H1 (cell line): Measurements from ENCODE around the gene CDS2. TPM values are rescaled to one million over a fixed set of nuclear protein-coding genes. Genes with fewer than 3 reads are reported as not detected.
A peak's percentile ranks its signal among the peaks of the same experiment; 100 is the strongest.

Experiments
- EGR1 ChIP-seq: IDR thresholded peaks from 2 replicates; pipeline ENCODE4 v1.6.1; 2011; ENCODE audit warnings: low read depth, low read length, borderline replicate concordance
- GTF2F1 ChIP-seq: IDR thresholded peaks from 2 replicates; pipeline ENCODE4 v1.6.1; 2012; ENCODE audit warnings: low read depth, low read length, improper control_type of control experiment, borderline replicate concordance
- POLR2A ChIP-seq, 2 experiments: IDR thresholded peaks; 1 replicate in 1 of 2; 2 replicates in 1 of 2; pipeline ENCODE4 v1.6.1; 2011; ENCODE audit warnings: low read depth in 2 of 2, low read length in 2 of 2, mild to moderate bottlenecking in 2 of 2; ENCODE audit errors: control extremely low read depth in 1 of 2
- RAD21 ChIP-seq, 2 experiments: IDR thresholded peaks in 1 of 2; conservative IDR thresholded peaks in 1 of 2; 2 replicates each; pipeline ENCODE4 v1.6.1; 2011; ENCODE audit warnings: low read depth in 2 of 2, low read length in 2 of 2, improper control_type of control experiment in 1 of 2, inconsistent platforms in 1 of 2, mild to moderate bottlenecking in 1 of 2, moderate library complexity in 1 of 2
- RXRA ChIP-seq: IDR thresholded peaks from 2 replicates; pipeline ENCODE4 v1.6.1; 2011; ENCODE audit warnings: low read depth, mild to moderate bottlenecking, low read length, moderate library complexity; ENCODE audit not compliant: insufficient read depth
- SRF ChIP-seq: IDR thresholded peaks from 2 replicates; pipeline ENCODE4 v1.6.1; 2011; ENCODE audit warnings: mild to moderate bottlenecking, low read depth, low read length, moderate library complexity
- TCF12 ChIP-seq: IDR thresholded peaks from 2 replicates; pipeline ENCODE4 v1.6.1; 2011; ENCODE audit warnings: low read depth, mild to moderate bottlenecking, low read length
- YY1 ChIP-seq: IDR thresholded peaks from 2 replicates; pipeline ENCODE4 v1.6.1; 2011; ENCODE audit warnings: low read depth, mild to moderate bottlenecking, low read length
- polyA plus RNA-seq, 7 experiments: library from polyadenylated mRNA; depleted of rRNA in 3 of 7; stranded (reverse) in 5 of 7; unstranded in 2 of 7; fragments of >200 nt in 5 of 7; fragments of 200-250 nt in 2 of 7; gene quantifications; 1 replicate in 5 of 7; 2 replicates in 1 of 7; 4 replicates in 1 of 7; pipeline versions ENCODE4 v1.2.1 to v1.2.3, GENCODE V29; 2011 to 2013; ENCODE audit warnings: missing spikeins in 2 of 7, mixed read lengths in 2 of 7
- total RNA-seq: library from RNA; stranded (reverse); fragmentation: NEBNext Ultra II Directional; extraction: Animal tissue kit (Norgen Biotek cat#: 25700); gene quantifications from 2 replicates; pipeline ENCODE4 v1.2.1, GENCODE V29; 2021
- TF ChIP-seq, protein P1 (sequence below): fragments of 300-600 bp; sonication (generic); IDR thresholded peaks from 2 replicates; pipeline ENCODE4 v1.7.1; 2012; ENCODE audit warnings: low read length, moderate library complexity, mild to moderate bottlenecking, inconsistent platforms; ENCODE audit not compliant: insufficient replicate concordance
- TF ChIP-seq, protein P2 (sequence below): IDR thresholded peaks from 2 replicates; pipeline ENCODE4 v1.6.1; 2012; ENCODE audit warnings: inconsistent platforms

CDS2 gene
- total and polyA plus RNA-seq, 2 of the 8 experiments (the other 6 are each of a cell fraction or from before 2014, with no cell fraction given): 54.0 to 56.2 TPM

DNA sequence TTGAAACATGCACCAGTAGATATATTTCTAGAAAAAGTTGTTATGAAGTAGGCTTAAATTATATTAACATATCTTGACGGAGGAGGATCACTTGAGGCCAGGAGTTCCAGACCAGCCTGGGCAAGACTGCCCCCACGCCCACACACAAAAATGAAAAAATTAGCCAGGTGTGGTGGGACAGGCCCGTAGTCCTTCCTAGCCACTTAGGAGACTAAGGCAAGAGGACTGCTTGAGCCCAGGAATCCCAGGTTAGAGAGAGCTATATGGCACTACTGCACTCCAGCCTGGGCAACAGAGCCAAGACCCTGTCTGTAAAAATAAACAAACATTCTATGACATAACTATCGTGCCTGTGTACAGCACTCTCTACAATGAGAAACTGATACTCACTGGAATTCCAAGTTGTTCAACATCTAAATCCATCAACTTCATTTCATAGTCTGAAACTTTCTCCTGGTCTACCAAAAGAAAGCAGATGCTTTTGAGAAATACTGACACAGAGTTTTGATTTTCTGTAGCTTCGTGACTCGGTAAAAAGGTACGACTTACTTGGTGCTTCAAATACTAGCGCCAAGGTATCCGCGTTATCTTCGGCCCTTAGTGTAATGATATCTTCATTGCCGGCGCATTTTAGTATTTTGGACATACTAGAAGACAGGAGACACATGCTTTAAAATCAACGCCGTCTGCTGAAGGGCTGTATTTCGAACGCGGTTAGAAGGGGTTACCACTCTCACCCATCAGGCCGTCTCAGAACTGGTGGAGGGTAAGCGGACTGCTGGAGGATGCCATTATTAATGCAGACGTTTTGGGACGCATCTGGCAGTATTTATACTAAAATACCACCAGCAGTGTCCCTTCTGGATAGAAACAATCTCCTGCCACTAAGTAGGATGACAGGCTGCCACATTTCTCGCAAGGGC, 8.3 kb upstream of the CDS2 start (continued):
- TF ChIP-seq, protein P1, sequence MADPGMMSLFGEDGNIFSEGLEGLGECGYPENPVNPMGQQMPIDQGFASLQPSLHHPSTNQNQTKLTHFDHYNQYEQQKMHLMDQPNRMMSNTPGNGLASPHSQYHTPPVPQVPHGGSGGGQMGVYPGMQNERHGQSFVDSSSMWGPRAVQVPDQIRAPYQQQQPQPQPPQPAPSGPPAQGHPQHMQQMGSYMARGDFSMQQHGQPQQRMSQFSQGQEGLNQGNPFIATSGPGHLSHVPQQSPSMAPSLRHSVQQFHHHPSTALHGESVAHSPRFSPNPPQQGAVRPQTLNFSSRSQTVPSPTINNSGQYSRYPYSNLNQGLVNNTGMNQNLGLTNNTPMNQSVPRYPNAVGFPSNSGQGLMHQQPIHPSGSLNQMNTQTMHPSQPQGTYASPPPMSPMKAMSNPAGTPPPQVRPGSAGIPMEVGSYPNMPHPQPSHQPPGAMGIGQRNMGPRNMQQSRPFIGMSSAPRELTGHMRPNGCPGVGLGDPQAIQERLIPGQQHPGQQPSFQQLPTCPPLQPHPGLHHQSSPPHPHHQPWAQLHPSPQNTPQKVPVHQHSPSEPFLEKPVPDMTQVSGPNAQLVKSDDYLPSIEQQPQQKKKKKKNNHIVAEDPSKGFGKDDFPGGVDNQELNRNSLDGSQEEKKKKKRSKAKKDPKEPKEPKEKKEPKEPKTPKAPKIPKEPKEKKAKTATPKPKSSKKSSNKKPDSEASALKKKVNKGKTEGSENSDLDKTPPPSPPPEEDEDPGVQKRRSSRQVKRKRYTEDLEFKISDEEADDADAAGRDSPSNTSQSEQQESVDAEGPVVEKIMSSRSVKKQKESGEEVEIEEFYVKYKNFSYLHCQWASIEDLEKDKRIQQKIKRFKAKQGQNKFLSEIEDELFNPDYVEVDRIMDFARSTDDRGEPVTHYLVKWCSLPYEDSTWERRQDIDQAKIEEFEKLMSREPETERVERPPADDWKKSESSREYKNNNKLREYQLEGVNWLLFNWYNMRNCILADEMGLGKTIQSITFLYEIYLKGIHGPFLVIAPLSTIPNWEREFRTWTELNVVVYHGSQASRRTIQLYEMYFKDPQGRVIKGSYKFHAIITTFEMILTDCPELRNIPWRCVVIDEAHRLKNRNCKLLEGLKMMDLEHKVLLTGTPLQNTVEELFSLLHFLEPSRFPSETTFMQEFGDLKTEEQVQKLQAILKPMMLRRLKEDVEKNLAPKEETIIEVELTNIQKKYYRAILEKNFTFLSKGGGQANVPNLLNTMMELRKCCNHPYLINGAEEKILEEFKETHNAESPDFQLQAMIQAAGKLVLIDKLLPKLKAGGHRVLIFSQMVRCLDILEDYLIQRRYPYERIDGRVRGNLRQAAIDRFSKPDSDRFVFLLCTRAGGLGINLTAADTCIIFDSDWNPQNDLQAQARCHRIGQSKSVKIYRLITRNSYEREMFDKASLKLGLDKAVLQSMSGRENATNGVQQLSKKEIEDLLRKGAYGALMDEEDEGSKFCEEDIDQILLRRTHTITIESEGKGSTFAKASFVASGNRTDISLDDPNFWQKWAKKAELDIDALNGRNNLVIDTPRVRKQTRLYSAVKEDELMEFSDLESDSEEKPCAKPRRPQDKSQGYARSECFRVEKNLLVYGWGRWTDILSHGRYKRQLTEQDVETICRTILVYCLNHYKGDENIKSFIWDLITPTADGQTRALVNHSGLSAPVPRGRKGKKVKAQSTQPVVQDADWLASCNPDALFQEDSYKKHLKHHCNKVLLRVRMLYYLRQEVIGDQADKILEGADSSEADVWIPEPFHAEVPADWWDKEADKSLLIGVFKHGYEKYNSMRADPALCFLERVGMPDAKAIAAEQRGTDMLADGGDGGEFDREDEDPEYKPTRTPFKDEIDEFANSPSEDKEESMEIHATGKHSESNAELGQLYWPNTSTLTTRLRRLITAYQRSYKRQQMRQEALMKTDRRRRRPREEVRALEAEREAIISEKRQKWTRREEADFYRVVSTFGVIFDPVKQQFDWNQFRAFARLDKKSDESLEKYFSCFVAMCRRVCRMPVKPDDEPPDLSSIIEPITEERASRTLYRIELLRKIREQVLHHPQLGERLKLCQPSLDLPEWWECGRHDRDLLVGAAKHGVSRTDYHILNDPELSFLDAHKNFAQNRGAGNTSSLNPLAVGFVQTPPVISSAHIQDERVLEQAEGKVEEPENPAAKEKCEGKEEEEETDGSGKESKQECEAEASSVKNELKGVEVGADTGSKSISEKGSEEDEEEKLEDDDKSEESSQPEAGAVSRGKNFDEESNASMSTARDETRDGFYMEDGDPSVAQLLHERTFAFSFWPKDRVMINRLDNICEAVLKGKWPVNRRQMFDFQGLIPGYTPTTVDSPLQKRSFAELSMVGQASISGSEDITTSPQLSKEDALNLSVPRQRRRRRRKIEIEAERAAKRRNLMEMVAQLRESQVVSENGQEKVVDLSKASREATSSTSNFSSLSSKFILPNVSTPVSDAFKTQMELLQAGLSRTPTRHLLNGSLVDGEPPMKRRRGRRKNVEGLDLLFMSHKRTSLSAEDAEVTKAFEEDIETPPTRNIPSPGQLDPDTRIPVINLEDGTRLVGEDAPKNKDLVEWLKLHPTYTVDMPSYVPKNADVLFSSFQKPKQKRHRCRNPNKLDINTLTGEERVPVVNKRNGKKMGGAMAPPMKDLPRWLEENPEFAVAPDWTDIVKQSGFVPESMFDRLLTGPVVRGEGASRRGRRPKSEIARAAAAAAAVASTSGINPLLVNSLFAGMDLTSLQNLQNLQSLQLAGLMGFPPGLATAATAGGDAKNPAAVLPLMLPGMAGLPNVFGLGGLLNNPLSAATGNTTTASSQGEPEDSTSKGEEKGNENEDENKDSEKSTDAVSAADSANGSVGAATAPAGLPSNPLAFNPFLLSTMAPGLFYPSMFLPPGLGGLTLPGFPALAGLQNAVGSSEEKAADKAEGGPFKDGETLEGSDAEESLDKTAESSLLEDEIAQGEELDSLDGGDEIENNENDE: no peak
- TF ChIP-seq, protein P2, sequence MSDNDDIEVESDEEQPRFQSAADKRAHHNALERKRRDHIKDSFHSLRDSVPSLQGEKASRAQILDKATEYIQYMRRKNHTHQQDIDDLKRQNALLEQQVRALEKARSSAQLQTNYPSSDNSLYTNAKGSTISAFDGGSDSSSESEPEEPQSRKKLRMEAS: no peak
- TF ChIP-seq GTF2F1 (no peak), POLR2A (IDR thresholded peaks at IDR 0.05; ENCODE audit: control extremely low read depth in 1 of 2, low read depth in 2 of 2, low read length in 2 of 2) (peak in 1 of 2 experiments; percentile 6; a peak in 1 of 3 replicates), EGR1 (no peak), YY1 (no peak), SRF (no peak), RXRA (no peak), RAD21 (IDR thresholded peaks at IDR 0.05 in 1 of 2, conservative IDR thresholded peaks at IDR 0.05 in 1 of 2; ENCODE audit: low read depth in 2 of 2, low read length in 2 of 2) (no peak), TCF12 (no peak)
